ENCODE results near the gene CERK.

The CERK gene

GRCh38 chr22:46766611-46767010 is 28.6 kb upstream of the CERK start:
- no peaks in the 10 kb centered on the region for H3K9me3 ChIP-seq (ENCODE audit: control insufficient read depth, low read length)
- no peaks in the 10 kb centered on the region for H3K27me3 ChIP-seq (ENCODE audit: control insufficient read depth, insufficient read depth, low read length, poor library complexity, severe bottlenecking)
- no peak overlapping the region for H3K27ac ChIP-seq (ENCODE audit: insufficient read depth, low read depth, low read length, poor library complexity, severe bottlenecking)
- no peaks in the 10 kb centered on the region for H3K36me3 ChIP-seq (ENCODE audit: control insufficient read depth, insufficient read depth, low read length)
- H3K4me1 ChIP-seq (ENCODE audit: control insufficient read depth, insufficient read depth, low read length) = no peaks in the 10 kb centered on the region
- WGBS, 2 experiments = 93 to 95% methylated on average over 8 of the region's 8 CpGs
- no peak overlapping the region for H3K4me3 ChIP-seq (ENCODE audit: insufficient read depth, low read depth, low read length)

- Histone ChIP-seq H3K4me1 (ENCODE audit: control insufficient read depth, insufficient read depth, low read length) (no peaks in the 10 kb centered on the region), H3K27me3 (ENCODE audit: control insufficient read depth, insufficient read depth, low read length, poor library complexity, severe bottlenecking) (no peaks in the 10 kb centered on the region), H3K9me3 (ENCODE audit: control insufficient read depth, low read length) (no peaks in the 10 kb centered on the region), H3K36me3 (ENCODE audit: control insufficient read depth, insufficient read depth, low read length) (no peaks in the 10 kb centered on the region), H3K4me3 (ENCODE audit: insufficient read depth, low read depth, low read length) (no peak overlapping the region), H3K27ac (ENCODE audit: insufficient read depth, low read depth, low read length, poor library complexity, severe bottlenecking) (no peak overlapping the region)
- 93 to 96% methylated on average over 6 of the region's 6 CpGs for WGBS, 2 experiments
Measured at GRCh38 chr22:46764779-46765485, 26.9 kb upstream of the CERK start.

- H3K4me1 ChIP-seq (ENCODE audit: control insufficient read depth, insufficient read depth, low read length) = no peaks in the 10 kb centered on the region
- no peaks in the 10 kb centered on the region for H3K36me3 ChIP-seq (ENCODE audit: control insufficient read depth, insufficient read depth, low read length)
- H3K27ac ChIP-seq (ENCODE audit: insufficient read depth, low read depth, low read length, poor library complexity, severe bottlenecking) = no peak overlapping the region
- no peak overlapping the region for H3K4me3 ChIP-seq (ENCODE audit: insufficient read depth, low read depth, low read length)
- no peaks in the 10 kb centered on the region for H3K9me3 ChIP-seq (ENCODE audit: control insufficient read depth, low read length)
- no peaks in the 10 kb centered on the region for H3K27me3 ChIP-seq (ENCODE audit: control insufficient read depth, insufficient read depth, low read length, poor library complexity, severe bottlenecking)
- WGBS, 2 experiments = 93 to 94% methylated on average over 6 of the region's 6 CpGs
Measured at GRCh38 chr22:46764140-46764680, 26.2 kb upstream of the CERK start.

- H3K4me1 ChIP-seq (ENCODE audit: control insufficient read depth, insufficient read depth, low read length) = no peaks in the 10 kb centered on the region
- 32% methylated on average over 13 of the region's 13 CpGs for WGBS, 2 experiments
- H3K36me3 ChIP-seq (ENCODE audit: control insufficient read depth, insufficient read depth, low read length) = no peaks in the 10 kb centered on the region
- no peaks in the 10 kb centered on the region for H3K27me3 ChIP-seq (ENCODE audit: control insufficient read depth, insufficient read depth, low read length, poor library complexity, severe bottlenecking)
- peak overlapping the region; percentile 95 for H3K4me3 ChIP-seq (ENCODE audit: insufficient read depth, low read depth, low read length)
- H3K27ac ChIP-seq (ENCODE audit: insufficient read depth, low read depth, low read length, poor library complexity, severe bottlenecking) = no peak overlapping the region
- H3K9me3 ChIP-seq (ENCODE audit: control insufficient read depth, low read length) = no peaks in the 10 kb centered on the region
Measured at GRCh38 chr22:46763051-46763705, 25.1 kb upstream of the CERK start.

- Histone ChIP-seq H3K4me1 (ENCODE audit: control insufficient read depth, insufficient read depth, low read length) (no peaks in the 10 kb centered on the region), H3K27me3 (ENCODE audit: control insufficient read depth, insufficient read depth, low read length, poor library complexity, severe bottlenecking) (no peaks in the 10 kb centered on the region), H3K36me3 (ENCODE audit: control insufficient read depth, insufficient read depth, low read length) (no peaks in the 10 kb centered on the region), H3K9me3 (ENCODE audit: control insufficient read depth, low read length) (no peaks in the 10 kb centered on the region), H3K4me3 (ENCODE audit: insufficient read depth, low read depth, low read length) (peak within 1 kb of the TSS; percentile 95), H3K27ac (ENCODE audit: insufficient read depth, low read depth, low read length, poor library complexity, severe bottlenecking) (peak within 1 kb of the TSS; percentile 90)
- 0 to 1% methylated on average over 66 of the region's 66 CpGs for WGBS, 2 experiments
Measured at GRCh38 chr22:46762238-46763050, 24.4 kb upstream of the CERK start, which contains the start of gene TBC1D22A. TBC1D22A (plus strand) TSS chr22:46762650; CDS start chr22:46762787, 137 bp downstream.

GRCh38 chr22:46761539-46762237 is 23.6 kb upstream of the CERK start:
- Histone ChIP-seq H3K36me3 (ENCODE audit: control insufficient read depth, insufficient read depth, low read length) (no peaks in the 10 kb centered on the region), H3K27ac (ENCODE audit: insufficient read depth, low read depth, low read length, poor library complexity, severe bottlenecking) (peak overlapping the region; percentile 90), H3K9me3 (ENCODE audit: control insufficient read depth, low read length) (no peaks in the 10 kb centered on the region), H3K27me3 (ENCODE audit: control insufficient read depth, insufficient read depth, low read length, poor library complexity, severe bottlenecking) (no peaks in the 10 kb centered on the region), H3K4me3 (ENCODE audit: insufficient read depth, low read depth, low read length) (peak overlapping the region; percentile 95), H3K4me1 (ENCODE audit: control insufficient read depth, insufficient read depth, low read length) (no peaks in the 10 kb centered on the region)
- WGBS, 2 experiments = 7 to 16% methylated on average over 15 to 16 of the region's 17 CpGs

GRCh38 chr22:46761017-46761416 is 23.0 kb upstream of the CERK start:
- H3K4me3 ChIP-seq (ENCODE audit: insufficient read depth, low read depth, low read length) = no peak overlapping the region
- H3K27ac ChIP-seq (ENCODE audit: insufficient read depth, low read depth, low read length, poor library complexity, severe bottlenecking) = no peak overlapping the region
- no peaks in the 10 kb centered on the region for H3K9me3 ChIP-seq (ENCODE audit: control insufficient read depth, low read length)
- H3K4me1 ChIP-seq (ENCODE audit: control insufficient read depth, insufficient read depth, low read length) = no peaks in the 10 kb centered on the region
- 87 to 92% methylated on average over 6 of the region's 6 CpGs for WGBS, 2 experiments
- no peaks in the 10 kb centered on the region for H3K36me3 ChIP-seq (ENCODE audit: control insufficient read depth, insufficient read depth, low read length)
- H3K27me3 ChIP-seq (ENCODE audit: control insufficient read depth, insufficient read depth, low read length, poor library complexity, severe bottlenecking) = no peaks in the 10 kb centered on the region

GRCh38 chr22:46758867-46759290 is 20.8 kb upstream of the CERK start:
- Histone ChIP-seq H3K9me3 (ENCODE audit: control insufficient read depth, low read length) (no peaks in the 10 kb centered on the region), H3K4me1 (ENCODE audit: control insufficient read depth, insufficient read depth, low read length) (no peaks in the 10 kb centered on the region), H3K27me3 (ENCODE audit: control insufficient read depth, insufficient read depth, low read length, poor library complexity, severe bottlenecking) (no peaks in the 10 kb centered on the region), H3K4me3 (ENCODE audit: insufficient read depth, low read depth, low read length) (no peak overlapping the region), H3K36me3 (ENCODE audit: control insufficient read depth, insufficient read depth, low read length) (no peaks in the 10 kb centered on the region), H3K27ac (ENCODE audit: insufficient read depth, low read depth, low read length, poor library complexity, severe bottlenecking) (no peak overlapping the region)
- WGBS, 2 experiments = 66 to 68% methylated on average over 6 of the region's 6 CpGs

GRCh38 chr22:46758121-46758520 is 20.1 kb upstream of the CERK start:
- Histone ChIP-seq H3K27me3 (ENCODE audit: control insufficient read depth, insufficient read depth, low read length, poor library complexity, severe bottlenecking) (no peaks in the 10 kb centered on the region), H3K9me3 (ENCODE audit: control insufficient read depth, low read length) (no peaks in the 10 kb centered on the region), H3K4me3 (ENCODE audit: insufficient read depth, low read depth, low read length) (no peak overlapping the region), H3K36me3 (ENCODE audit: control insufficient read depth, insufficient read depth, low read length) (no peaks in the 10 kb centered on the region), H3K27ac (ENCODE audit: insufficient read depth, low read depth, low read length, poor library complexity, severe bottlenecking) (no peak overlapping the region), H3K4me1 (ENCODE audit: control insufficient read depth, insufficient read depth, low read length) (no peaks in the 10 kb centered on the region)
- WGBS, 2 experiments = 90 to 94% methylated on average over 1 of the region's 1 CpG
